ENCODE results near the gene C1orf21. TPM values are rescaled to one million over a fixed set of nuclear protein-coding genes. Genes with fewer than 3 reads are reported as not detected.
"Not testable (repeated sequence)": the region's sequence is repeated elsewhere in the genome, so short reads cannot be mapped to it uniquely, and the experiment has no call there.

C1orf21 gene
- total and polyA plus RNA-seq, 5 donors, result 57.1 to 93.5 (median 73.4) TPM

GRCh38 chr1:184604152-184604900 is 217.5 kb downstream of the C1orf21 start:
- H3K27ac ChIP-seq (ENCODE audit: low read length), result no peak overlapping the region
- no peaks in the 10 kb centered on the region for H3K27me3 ChIP-seq (ENCODE audit: control insufficient read depth, insufficient read depth)
- no peaks in the 10 kb centered on the region for H3K4me1 ChIP-seq (ENCODE audit: control insufficient read depth, insufficient read depth, low read length)
- intact Hi-C loops (cut with DNase I), result no loop called here
- H3K9me3 ChIP-seq (ENCODE audit: control insufficient read depth, low read length), result no peaks in the 10 kb centered on the region
- DNase-seq (no peak), ATAC-seq (no peak)
- 82% methylated on average over 3 of the region's 3 CpGs for WGBS
- no peak overlapping the region for H3K4me3 ChIP-seq (ENCODE audit: low read length)

GRCh38 chr1:184605941-184606340 is 219.1 kb downstream of the C1orf21 start:
- no peaks in the 10 kb centered on the region for H3K27me3 ChIP-seq (ENCODE audit: control insufficient read depth, insufficient read depth)
- no peak for DNase-seq
- no peaks in the 10 kb centered on the region for H3K4me1 ChIP-seq (ENCODE audit: control insufficient read depth, insufficient read depth, low read length)
- no peak overlapping the region for H3K4me3 ChIP-seq (ENCODE audit: low read length)
- no peak overlapping the region for H3K27ac ChIP-seq (ENCODE audit: low read length)
- intact Hi-C loops (cut with DNase I), result no loop called here
- no peak for ATAC-seq
- 95% methylated on average over 4 of the region's 4 CpGs for WGBS
- H3K9me3 ChIP-seq (ENCODE audit: control insufficient read depth, low read length), result no peaks in the 10 kb centered on the region

DNA sequence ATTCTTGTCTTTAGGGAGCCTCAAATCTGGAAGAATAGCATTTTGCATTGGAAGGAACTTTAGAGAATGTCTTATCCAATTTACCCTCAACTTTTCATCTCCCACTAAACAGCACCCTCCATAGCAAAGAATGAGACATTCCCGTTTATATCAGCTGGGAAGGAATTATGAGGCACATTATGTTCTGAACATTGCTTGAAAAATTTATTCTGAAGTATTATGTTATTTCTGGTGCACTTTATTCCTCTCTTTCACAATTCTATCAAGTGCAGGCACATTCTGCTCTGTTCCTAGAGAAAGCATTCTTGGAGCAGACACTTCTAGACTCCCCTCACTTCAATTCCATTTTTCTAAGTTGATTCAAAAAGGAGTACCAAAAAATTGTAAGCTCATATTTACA is 220.0 kb downstream of the C1orf21 start:
- peaks cover 3% of the 10 kb centered on the region for H3K4me1 ChIP-seq (ENCODE audit: control insufficient read depth, insufficient read depth, low read length)
- H3K27me3 ChIP-seq (ENCODE audit: control insufficient read depth, insufficient read depth), result no peaks in the 10 kb centered on the region
- ATAC-seq (peak in 1 of 2 donors; percentile 60), DNase-seq (no peak)
- no peak overlapping the region for H3K27ac ChIP-seq (ENCODE audit: low read length)
- intact Hi-C loops (cut with DNase I), result no loop called here
- H3K4me3 ChIP-seq (ENCODE audit: low read length), result no peak overlapping the region
- H3K9me3 ChIP-seq (ENCODE audit: control insufficient read depth, low read length), result no peaks in the 10 kb centered on the region
- WGBS, result 73% methylated on average over 1 of the region's 1 CpG

DNA sequence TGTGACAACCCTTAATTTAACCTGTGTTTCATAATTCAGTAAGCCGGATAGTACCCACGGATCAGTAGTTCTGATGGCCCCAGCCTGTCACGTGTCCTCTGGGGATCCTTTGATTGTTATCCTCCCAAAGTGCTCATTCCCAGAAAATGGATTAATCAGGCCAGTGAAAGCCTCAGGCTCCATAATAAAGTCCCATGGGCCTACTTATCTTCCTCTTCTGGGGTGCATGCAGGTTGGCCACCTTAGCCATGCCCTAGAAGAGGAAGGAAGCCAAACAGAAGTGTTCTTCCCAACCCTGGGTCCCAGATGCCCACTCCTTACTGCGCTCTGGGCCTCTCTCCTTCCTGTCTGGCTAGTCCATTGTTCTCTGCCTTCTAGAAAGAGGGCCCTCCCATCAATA is 221.8 kb downstream of the C1orf21 start:
- intact Hi-C loops (cut with DNase I), result no loop called here
- no peaks in the 10 kb centered on the region for H3K9me3 ChIP-seq (ENCODE audit: control insufficient read depth, low read length)
- H3K4me3 ChIP-seq (ENCODE audit: low read length), result no peak overlapping the region
- peaks cover 3% of the 10 kb centered on the region for H3K4me1 ChIP-seq (ENCODE audit: control insufficient read depth, insufficient read depth, low read length)
- peak in 1 of 2 donors; percentile 17 for ATAC-seq
- no peak overlapping the region for H3K27ac ChIP-seq (ENCODE audit: low read length)
- 81% methylated on average over 4 of the region's 4 CpGs for WGBS
- no peaks in the 10 kb centered on the region for H3K27me3 ChIP-seq (ENCODE audit: control insufficient read depth, insufficient read depth)
- no peak for DNase-seq

- no peak overlapping the region for H3K4me3 ChIP-seq (ENCODE audit: low read length)
- intact Hi-C loops (cut with DNase I), result no loop called here
- ATAC-seq, result no peak
- H3K4me1 ChIP-seq (ENCODE audit: control insufficient read depth, insufficient read depth, low read length), result peaks cover 3% of the 10 kb centered on the region
- no peaks in the 10 kb centered on the region for H3K9me3 ChIP-seq (ENCODE audit: control insufficient read depth, low read length)
- DNase-seq, result no peak
- H3K27ac ChIP-seq (ENCODE audit: low read length), result no peak overlapping the region
- H3K27me3 ChIP-seq (ENCODE audit: control insufficient read depth, insufficient read depth), result no peaks in the 10 kb centered on the region
These were observed 222.2 kb downstream of the C1orf21 start for GRCh38 chr1:184608990-184609389.

DNA sequence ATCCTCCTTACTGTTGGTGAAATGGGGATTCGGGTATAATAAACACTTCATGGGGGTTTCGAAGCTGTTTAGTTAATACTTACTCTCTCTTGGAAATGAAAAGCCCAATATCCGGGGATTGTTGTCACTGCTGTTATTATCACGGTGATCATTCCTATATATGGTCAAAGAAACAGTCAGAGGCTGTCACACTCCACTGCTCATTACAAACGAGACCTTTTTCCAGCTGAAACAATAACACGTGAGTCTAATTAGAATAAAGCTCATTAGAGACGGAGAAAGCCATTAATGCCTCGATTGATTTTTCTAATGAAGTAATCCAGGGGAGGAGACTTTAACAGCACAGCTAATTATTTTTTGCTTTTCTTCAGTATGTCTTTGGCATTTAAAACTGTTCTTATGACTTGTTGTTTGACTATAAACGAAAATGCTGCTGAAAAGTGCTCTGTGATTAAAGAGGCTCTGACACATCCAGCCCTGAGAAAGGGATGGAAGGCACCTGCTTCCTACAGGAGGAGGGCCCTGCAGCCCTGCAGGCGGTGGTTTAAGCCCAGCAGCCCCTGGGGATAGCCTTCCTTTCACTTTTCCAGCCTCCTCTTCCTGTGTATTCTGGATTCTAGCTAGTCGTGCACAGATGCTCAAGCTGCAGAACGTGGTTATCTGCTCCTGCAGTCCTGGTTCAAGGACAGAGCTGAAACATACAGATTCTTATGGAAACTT is 224.2 kb downstream of the C1orf21 start:
- intact Hi-C loops (cut with DNase I), result no loop called here

DNA sequence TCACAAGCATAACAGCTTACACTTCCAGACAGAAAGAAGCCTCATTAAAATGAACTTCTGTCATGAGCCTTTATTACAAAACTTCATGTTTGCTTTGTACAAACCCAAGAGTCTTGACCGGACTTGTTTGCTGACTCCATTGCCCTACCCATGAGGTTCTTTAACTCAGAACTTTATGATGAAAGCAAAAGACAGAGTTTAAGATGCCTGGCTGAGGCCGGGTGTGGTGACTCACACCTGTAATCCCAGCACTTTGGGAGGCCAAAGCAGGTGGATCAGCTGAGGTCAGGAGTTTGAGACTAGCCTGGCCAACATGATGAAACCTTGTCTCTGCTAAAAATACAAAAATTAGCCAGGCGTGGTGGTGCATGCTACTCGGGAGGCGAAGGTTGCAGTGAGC is 225.4 kb downstream of the C1orf21 start:
- H3K9me3 ChIP-seq (ENCODE audit: control insufficient read depth, low read length); H3K4me1 ChIP-seq (ENCODE audit: control insufficient read depth, insufficient read depth, low read length); intact Hi-C loops (cut with DNase I); H3K27ac ChIP-seq (ENCODE audit: low read length); H3K27me3 ChIP-seq (ENCODE audit: control insufficient read depth, insufficient read depth); H3K4me3 ChIP-seq (ENCODE audit: low read length); ATAC-seq; DNase-seq: not testable (repeated sequence)
- 93% methylated on average over 5 of the region's 5 CpGs for WGBS

More for the DNA sequence above, 224.2 kb downstream of the C1orf21 start:
- H3K4me1 ChIP-seq (ENCODE audit: control insufficient read depth, insufficient read depth, low read length), result peaks cover 5% of the 10 kb centered on the region
- H3K9me3 ChIP-seq (ENCODE audit: control insufficient read depth, low read length), result no peaks in the 10 kb centered on the region
- H3K4me3 ChIP-seq (ENCODE audit: low read length), result no peak overlapping the region
- no peak overlapping the region for H3K27ac ChIP-seq (ENCODE audit: low read length)
- 45% methylated on average over 12 of the region's 12 CpGs for WGBS
- H3K27me3 ChIP-seq (ENCODE audit: control insufficient read depth, insufficient read depth), result no peaks in the 10 kb centered on the region
- DNase-seq (peak in 1 of 3 donors; percentile 66), ATAC-seq (peak in 1 of 2 donors; percentile 31)

DNA sequence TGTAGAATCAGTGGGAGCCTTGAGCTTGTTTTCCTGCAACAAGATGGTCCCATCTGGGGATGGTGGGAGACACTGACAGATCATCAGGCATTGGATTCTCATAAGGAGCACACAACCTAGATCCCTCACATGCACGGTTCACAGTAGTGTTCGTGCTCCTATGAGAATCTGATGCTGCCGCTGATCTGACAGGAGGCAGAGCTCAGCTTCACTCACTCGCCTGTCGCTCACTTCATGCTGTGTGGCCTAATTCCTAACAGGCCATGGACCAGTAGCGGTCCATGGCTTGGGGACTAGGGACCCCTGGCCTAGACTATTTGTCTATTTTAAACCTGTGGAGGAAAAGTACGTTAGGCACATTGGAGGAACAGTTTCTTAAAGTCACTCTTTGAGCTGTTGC is 227.8 kb downstream of the C1orf21 start:
- peaks cover 5% of the 10 kb centered on the region for H3K4me1 ChIP-seq (ENCODE audit: control insufficient read depth, insufficient read depth, low read length)
- no peak overlapping the region for H3K27ac ChIP-seq (ENCODE audit: low read length)
- no peak overlapping the region for H3K4me3 ChIP-seq (ENCODE audit: low read length)
- intact Hi-C loops (cut with DNase I), result no loop called here
- H3K27me3 ChIP-seq (ENCODE audit: control insufficient read depth, insufficient read depth), result no peaks in the 10 kb centered on the region
- no peaks in the 10 kb centered on the region for H3K9me3 ChIP-seq (ENCODE audit: control insufficient read depth, low read length)
- no peak for ATAC-seq
- 95% methylated on average over 7 of the region's 7 CpGs for WGBS
- DNase-seq, result no peak

DNA sequence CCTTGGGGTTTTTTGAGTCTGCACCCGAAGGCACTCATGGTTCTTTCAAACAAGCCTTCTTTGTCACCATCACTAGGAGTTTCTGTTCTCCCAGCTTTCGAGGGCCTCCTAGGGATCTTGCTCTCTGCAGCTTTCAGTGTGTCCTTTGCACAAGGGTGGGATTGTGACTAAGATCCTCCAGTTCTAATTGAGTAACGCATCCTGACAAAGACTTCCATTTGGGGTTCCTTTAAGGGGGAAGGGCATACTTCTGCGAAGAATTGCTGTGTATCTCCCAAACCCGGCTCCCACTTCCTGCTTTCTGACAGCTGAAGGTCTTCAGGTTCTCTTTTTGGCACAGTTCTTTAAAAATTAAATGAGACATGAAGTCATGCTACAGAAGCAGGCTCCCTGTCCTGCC is 228.5 kb downstream of the C1orf21 start:
- H3K4me3 ChIP-seq (ENCODE audit: low read length), result no peak overlapping the region
- ATAC-seq (peak in 1 of 2 donors; percentile 44), DNase-seq (no peak)
- no peaks in the 10 kb centered on the region for H3K9me3 ChIP-seq (ENCODE audit: control insufficient read depth, low read length)
- WGBS, result 59% methylated on average over 5 of the region's 5 CpGs
- H3K27ac ChIP-seq (ENCODE audit: low read length), result no peak overlapping the region
- peaks cover 5% of the 10 kb centered on the region for H3K4me1 ChIP-seq (ENCODE audit: control insufficient read depth, insufficient read depth, low read length)
- no peaks in the 10 kb centered on the region for H3K27me3 ChIP-seq (ENCODE audit: control insufficient read depth, insufficient read depth)
- intact Hi-C loops (cut with DNase I), result no loop called here

DNA sequence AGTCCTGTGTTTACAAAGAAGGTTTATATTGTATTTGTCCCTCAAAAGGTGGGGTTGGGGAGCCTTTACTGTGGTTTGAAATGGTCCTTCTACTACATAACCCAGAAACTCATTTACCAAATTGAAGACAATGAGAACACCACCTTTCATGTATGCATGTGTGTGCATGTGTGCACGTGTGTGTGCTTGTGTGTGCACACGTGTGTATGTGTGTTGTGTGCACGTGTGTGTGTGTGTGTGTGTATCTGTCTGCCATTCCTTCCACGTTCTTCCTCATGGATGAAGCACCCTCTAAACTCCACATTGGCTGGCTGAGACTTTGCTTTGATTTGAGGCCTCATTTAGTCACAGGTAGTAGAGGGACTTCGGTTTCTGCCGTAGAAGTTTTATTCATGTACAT is 229.7 kb downstream of the C1orf21 start:
- intact Hi-C loops (cut with DNase I), result no loop called here
- H3K4me3 ChIP-seq (ENCODE audit: low read length), result no peak overlapping the region
- H3K4me1 ChIP-seq (ENCODE audit: control insufficient read depth, insufficient read depth, low read length), result peaks cover 5% of the 10 kb centered on the region
- ATAC-seq (no peak), DNase-seq (no peak)
- WGBS, result 97% methylated on average over 6 of the region's 6 CpGs
- no peak overlapping the region for H3K27ac ChIP-seq (ENCODE audit: low read length)
- H3K27me3 ChIP-seq (ENCODE audit: control insufficient read depth, insufficient read depth), result no peaks in the 10 kb centered on the region
- H3K9me3 ChIP-seq (ENCODE audit: control insufficient read depth, low read length), result no peaks in the 10 kb centered on the region

DNA sequence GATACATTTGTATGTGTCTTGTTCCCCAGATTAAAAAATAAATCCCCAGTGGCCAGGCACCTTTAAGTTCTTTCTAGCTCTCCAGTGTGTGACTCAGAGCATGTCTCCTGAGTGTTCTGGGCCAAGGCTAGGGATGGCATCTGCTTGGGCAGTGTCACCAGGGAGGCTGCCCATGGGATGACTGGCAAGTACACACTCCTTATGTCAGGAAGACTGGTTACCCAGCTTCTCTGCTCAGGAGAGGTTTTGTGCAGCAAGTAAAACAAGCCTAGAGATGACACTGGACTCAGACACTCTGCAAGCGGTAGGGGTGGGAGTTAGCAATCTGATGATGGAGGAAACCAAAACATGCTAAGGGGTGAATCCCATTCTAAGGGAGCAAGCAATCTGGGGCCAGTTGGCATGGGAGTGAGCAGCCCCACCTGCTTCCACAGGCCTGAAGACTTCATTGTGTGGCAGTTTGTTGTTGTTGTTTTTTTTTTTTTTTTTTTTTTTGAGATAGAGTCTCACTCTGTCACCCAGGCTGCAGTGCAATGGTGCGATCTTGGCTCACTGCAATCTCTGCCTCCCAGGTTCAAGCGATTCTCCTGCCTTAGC is 230.7 kb downstream of the C1orf21 start:
- intact Hi-C loops (cut with DNase I), result no loop called here
- Histone ChIP-seq H3K27me3 (ENCODE audit: control insufficient read depth, insufficient read depth) (no peaks in the 10 kb centered on the region), H3K4me3 (ENCODE audit: low read length) (no peak overlapping the region), H3K27ac (ENCODE audit: low read length) (no peak overlapping the region), H3K4me1 (ENCODE audit: control insufficient read depth, insufficient read depth, low read length) (peaks cover 11% of the 10 kb centered on the region), H3K9me3 (ENCODE audit: control insufficient read depth, low read length) (no peaks in the 10 kb centered on the region)
- 97% methylated on average over 3 of the region's 3 CpGs for whole genome bisulfite sequencing
- DNase-seq (no peak), ATAC-seq (no peak)

Measured in right cardiac atrium (tissue), 5 donors.